CD4-positive, CD25-positive, alpha-beta regulatory T cell (primary cell): ENCODE results near the gene ALKAL2. TPM values are rescaled to one million over a fixed set of nuclear protein-coding genes. Genes with fewer than 3 reads are reported as not detected.

Experiments used
- ATAC-seq, 2 donors: fragments of 150-1000 bp; cut with Tn5 transposase; one replicate each; pipeline ENCODE4 v1.10.0; 2021; ENCODE audit warnings: low read depth in 2 of 2, moderate number of reproducible peaks in 2 of 2, moderate library complexity in 1 of 2
- DNase-seq, 3 donors: peaks; one replicate each; pipeline versions ENCODE4 v3.0.0 to v3.0.0-alpha.2; 2012 to 2022; ENCODE audit warnings: mixed read lengths in 1 of 3
- H3K27ac ChIP-seq: one replicate; pipeline ENCODE4 v1.7.0; 2013; ENCODE audit warnings: mild to moderate bottlenecking, low read length; ENCODE audit not compliant: insufficient read depth, poor library complexity, severe bottlenecking
- H3K27me3 ChIP-seq: one replicate; pipeline ENCODE4 v1.7.0; 2013; ENCODE audit warnings: low read length; ENCODE audit not compliant: control insufficient read depth, insufficient read depth
- H3K36me3 ChIP-seq: one replicate; pipeline ENCODE4 v1.7.0; 2013; ENCODE audit warnings: mild to moderate bottlenecking, low read length, moderate library complexity; ENCODE audit not compliant: control insufficient read depth, insufficient read depth
- H3K4me1 ChIP-seq: 2 replicates; pipeline ENCODE4 v1.7.0; 2013; ENCODE audit warnings: mild to moderate bottlenecking, low read length; ENCODE audit not compliant: insufficient read depth, control insufficient read depth, poor library complexity, severe bottlenecking
- H3K4me3 ChIP-seq: one replicate; pipeline ENCODE4 v1.7.0; 2013; ENCODE audit warnings: low read depth, mild to moderate bottlenecking, low read length, moderate library complexity
- H3K9me3 ChIP-seq, 2 experiments: 1 replicate in 1 of 2; 2 replicates in 1 of 2; pipeline ENCODE4 v1.7.0; 2013; ENCODE audit warnings: low read length in 2 of 2, mild to moderate bottlenecking in 1 of 2, moderate library complexity in 1 of 2; ENCODE audit not compliant: control insufficient read depth in 2 of 2
- H3K27ac Mint-ChIP-seq, 3 donors: one replicate each; pipeline ENCODE4 v1.8.0; 2020 to 2022; ENCODE audit warnings: mild to moderate bottlenecking in 3 of 3, mixed read lengths in 3 of 3, moderate library complexity in 2 of 3
- H3K27me3 Mint-ChIP-seq: one replicate; pipeline ENCODE4 v1.8.0; 2022; ENCODE audit warnings: mild to moderate bottlenecking, mixed read lengths
- H3K36me3 Mint-ChIP-seq: one replicate; pipeline ENCODE4 v1.8.0; 2020; ENCODE audit warnings: mixed read lengths
- H3K4me1 Mint-ChIP-seq, 4 donors: one replicate each; pipeline ENCODE4 v1.8.0; 2020 to 2022; ENCODE audit warnings: mixed read lengths in 4 of 4, mild to moderate bottlenecking in 1 of 4
- H3K4me3 Mint-ChIP-seq, 4 donors: one replicate each; pipeline ENCODE4 v1.8.0; 2020 to 2022; ENCODE audit warnings: mild to moderate bottlenecking in 4 of 4, mixed read lengths in 4 of 4, moderate library complexity in 3 of 4
- H3K9me3 Mint-ChIP-seq, 7 donors: one replicate each; pipeline ENCODE4 v1.8.0; 2020 to 2022; ENCODE audit warnings: mixed read lengths in 7 of 7, mild to moderate bottlenecking in 3 of 7, moderate library complexity in 2 of 7
- polyA plus RNA-seq, 4 donors: library from polyadenylated mRNA; unstranded; fragments of 300-500 nt; fragmentation: Illumina TruSeq; gene quantifications; one replicate each; pipeline ENCODE4 v1.2.3, GENCODE V29; 2021
- total RNA-seq: library from RNA; stranded (reverse); gene quantifications from one replicate; pipeline ENCODE4 v1.2.3, GENCODE V29; 2022

The ALKAL2 gene
- total and polyA plus RNA-seq, 5 donors from 2014 or later: 0.80 TPM; not detected in 4

- H3K4me3 ChIP-seq: no peak overlapping the region
- H3K9me3 Mint-ChIP-seq: peaks cover 0 to 9% (median 2%) of the 10 kb centered on the region in 7 donors
- peaks cover 0 to 24% (median 8%) of the 10 kb centered on the region in 4 donors for H3K4me1 Mint-ChIP-seq
- H3K4me1 ChIP-seq: peaks cover 16% of the 10 kb centered on the region
- DNase-seq (no peak), ATAC-seq (no peak)
- peaks cover 7% of the 10 kb centered on the region for H3K36me3 Mint-ChIP-seq
- H3K9me3 ChIP-seq: peaks cover 3 to 5% of the 10 kb centered on the region in 2 experiments
- H3K4me3 Mint-ChIP-seq: peak overlapping the region in 1 of 4 donors; percentile 18
- no peak overlapping the region for H3K27ac ChIP-seq
- H3K27me3 Mint-ChIP-seq: peaks cover 4% of the 10 kb centered on the region
- H3K27ac Mint-ChIP-seq: no peak overlapping the region
- H3K36me3 ChIP-seq: no peaks in the 10 kb centered on the region
- H3K27me3 ChIP-seq: no peaks in the 10 kb centered on the region
Observed at GRCh38 chr2:259789-260331, 28.0 kb downstream of the ALKAL2 start.

- DNase-seq (no peak), ATAC-seq (no peak)
- Mint-ChIP-seq H3K36me3 (peaks cover 7% of the 10 kb centered on the region), H3K9me3 (peaks cover 0 to 9% (median 2%) of the 10 kb centered on the region in 7 donors), H3K4me1 (peaks cover 0 to 21% (median 6%) of the 10 kb centered on the region in 4 donors), H3K27ac (no peak overlapping the region), H3K4me3 (no peak overlapping the region), H3K27me3 (peaks cover 4% of the 10 kb centered on the region)
- Histone ChIP-seq H3K4me3 (no peak overlapping the region), H3K27ac (no peak overlapping the region), H3K27me3 (no peaks in the 10 kb centered on the region), H3K36me3 (no peaks in the 10 kb centered on the region), H3K9me3 (peaks cover 3 to 5% of the 10 kb centered on the region in 2 experiments), H3K4me1 (peaks cover 10% of the 10 kb centered on the region)
Observed at GRCh38 chr2:258933-259332, 29.0 kb downstream of the ALKAL2 start.

DNA sequence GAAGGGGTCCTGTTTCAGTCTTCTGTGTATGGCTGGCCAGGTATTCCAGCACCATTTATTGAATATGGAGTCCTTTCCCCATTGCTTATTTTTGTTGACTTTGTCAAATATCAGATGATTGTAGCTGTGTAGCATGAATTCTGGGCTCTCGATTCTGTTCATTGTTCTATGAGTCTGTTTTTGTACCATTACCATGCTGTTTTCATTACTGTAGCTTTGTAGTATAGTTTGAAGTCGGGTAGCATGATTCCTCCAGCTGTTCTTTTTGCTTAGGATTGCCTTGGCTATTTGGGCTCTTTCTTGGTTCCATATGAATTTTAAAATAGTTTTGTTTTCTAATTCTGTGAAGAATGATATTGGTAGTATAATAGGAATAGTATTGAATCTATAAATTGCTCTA is 30.0 kb downstream of the ALKAL2 start:
- H3K27ac Mint-ChIP-seq: peak overlapping the region in 1 of 3 donors; percentile 14

DNA sequence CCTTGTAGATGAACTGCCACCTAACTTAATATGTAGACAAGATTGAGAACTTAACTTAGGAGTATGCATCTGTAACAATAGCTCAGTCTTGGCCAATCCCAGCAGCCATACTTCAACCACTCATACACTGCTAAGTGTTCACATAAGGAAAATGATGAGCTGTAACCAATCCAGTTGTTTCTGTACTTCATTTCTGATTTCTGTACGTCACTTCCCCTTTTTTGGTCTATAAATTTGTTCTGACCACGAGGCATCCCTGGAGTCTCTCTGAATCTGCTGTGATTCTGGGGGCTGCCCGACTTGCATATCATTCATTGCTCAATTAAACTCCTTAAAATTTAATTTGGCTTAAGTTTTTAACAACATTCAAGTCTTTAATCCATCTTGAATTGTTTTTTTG is 30.5 kb downstream of the ALKAL2 start:
- Histone ChIP-seq H3K27ac (no peak overlapping the region), H3K4me1 (no peaks in the 10 kb centered on the region), H3K36me3 (no peaks in the 10 kb centered on the region), H3K27me3 (no peaks in the 10 kb centered on the region), H3K4me3 (no peak overlapping the region), H3K9me3 (peaks cover 3 to 5% of the 10 kb centered on the region in 2 experiments)
- DNase-seq (no peak), ATAC-seq (no peak)
- Mint-ChIP-seq H3K27ac (no peak overlapping the region), H3K27me3 (peaks cover 4% of the 10 kb centered on the region), H3K9me3 (peaks cover 0 to 9% (median 2%) of the 10 kb centered on the region in 7 donors), H3K4me3 (no peak overlapping the region), H3K4me1 (peaks cover 0 to 13% (median 6%) of the 10 kb centered on the region in 4 donors), H3K36me3 (peaks cover 7% of the 10 kb centered on the region)

More for the DNA sequence above, 30.0 kb downstream of the ALKAL2 start:
- Mint-ChIP-seq H3K36me3 (peaks cover 7% of the 10 kb centered on the region), H3K4me3 (no peak overlapping the region), H3K9me3 (peaks cover 0 to 9% (median 2%) of the 10 kb centered on the region in 7 donors), H3K27me3 (peaks cover 4% of the 10 kb centered on the region), H3K4me1 (peaks cover 0 to 17% (median 6%) of the 10 kb centered on the region in 4 donors)
- Histone ChIP-seq H3K4me3 (no peak overlapping the region), H3K27ac (no peak overlapping the region), H3K36me3 (no peaks in the 10 kb centered on the region), H3K9me3 (peaks cover 3 to 5% of the 10 kb centered on the region in 2 experiments), H3K27me3 (no peaks in the 10 kb centered on the region), H3K4me1 (no peaks in the 10 kb centered on the region)
- no peak for ATAC-seq
- DNase-seq: no peak

- H3K9me3 Mint-ChIP-seq: peaks cover 0 to 9% (median 2%) of the 10 kb centered on the region in 7 donors
- peaks cover 4% of the 10 kb centered on the region for H3K27me3 Mint-ChIP-seq
- DNase-seq (no peak), ATAC-seq (no peak)
- peaks cover 12% of the 10 kb centered on the region for H3K36me3 Mint-ChIP-seq
- H3K4me1 Mint-ChIP-seq: peaks cover 0 to 10% (median 4%) of the 10 kb centered on the region in 4 donors
- peaks cover 3% of the 10 kb centered on the region for H3K36me3 ChIP-seq
- no peak overlapping the region for H3K4me3 Mint-ChIP-seq
- peaks cover 3 to 5% of the 10 kb centered on the region in 2 experiments for H3K9me3 ChIP-seq
- H3K27ac ChIP-seq: no peak overlapping the region
- H3K4me1 ChIP-seq: no peaks in the 10 kb centered on the region
- no peak overlapping the region for H3K4me3 ChIP-seq
- H3K27me3 ChIP-seq: no peaks in the 10 kb centered on the region
- no peak overlapping the region for H3K27ac Mint-ChIP-seq
Observed at GRCh38 chr2:256094-256493, 31.8 kb downstream of the ALKAL2 start.

- Histone ChIP-seq H3K9me3 (peaks cover 3 to 5% of the 10 kb centered on the region in 2 experiments), H3K36me3 (peaks cover 9% of the 10 kb centered on the region), H3K4me3 (no peak overlapping the region), H3K27ac (no peak overlapping the region), H3K4me1 (no peaks in the 10 kb centered on the region), H3K27me3 (no peaks in the 10 kb centered on the region)
- ATAC-seq (no peak), DNase-seq (no peak)
- Mint-ChIP-seq H3K4me3 (no peak overlapping the region), H3K4me1 (peaks cover 0 to 9% (median 1%) of the 10 kb centered on the region in 4 donors), H3K9me3 (peaks cover 0 to 9% (median 2%) of the 10 kb centered on the region in 7 donors), H3K27ac (no peak overlapping the region), H3K36me3 (peaks cover 7% of the 10 kb centered on the region), H3K27me3 (peaks cover under 1% of the 10 kb centered on the region)
Observed at GRCh38 chr2:255195-255594, 32.7 kb downstream of the ALKAL2 start.

- Histone ChIP-seq H3K27me3 (no peaks in the 10 kb centered on the region), H3K36me3 (peaks cover 14% of the 10 kb centered on the region), H3K9me3 (peaks cover 3 to 5% of the 10 kb centered on the region in 2 experiments), H3K27ac (no peak overlapping the region), H3K4me3 (no peak overlapping the region), H3K4me1 (no peaks in the 10 kb centered on the region)
- Mint-ChIP-seq H3K27ac (no peak overlapping the region), H3K4me1 (peaks cover 0 to 9% (median 0%) of the 10 kb centered on the region in 4 donors), H3K4me3 (no peak overlapping the region), H3K9me3 (peaks cover 0 to 9% (median 2%) of the 10 kb centered on the region in 7 donors), H3K36me3 (peaks cover 12% of the 10 kb centered on the region), H3K27me3 (no peaks in the 10 kb centered on the region)
- no peak for DNase-seq
- no peak for ATAC-seq
Observed at GRCh38 chr2:254241-254640, 33.6 kb downstream of the ALKAL2 start.

DNA sequence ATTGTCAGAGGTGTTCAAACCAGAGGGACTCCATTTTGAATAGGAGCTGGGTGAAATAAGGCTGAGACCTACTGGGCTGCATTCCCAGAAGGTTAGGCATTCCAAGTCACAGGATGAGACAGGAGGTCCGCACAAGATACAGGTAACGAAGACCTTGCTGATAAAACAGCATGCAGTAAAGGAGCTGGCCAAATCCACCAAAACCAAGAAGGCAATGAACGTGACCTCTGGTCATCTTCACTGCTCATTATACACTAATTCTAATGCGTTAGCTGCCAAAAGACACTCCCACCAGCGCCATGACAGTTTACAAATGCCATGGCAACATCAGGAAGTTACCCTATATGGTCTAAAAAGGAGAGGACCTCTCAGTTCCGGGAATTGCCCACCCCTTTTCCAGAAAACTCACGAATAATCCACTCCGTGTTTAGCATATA is 34.7 kb downstream of the ALKAL2 start:
- Mint-ChIP-seq H3K27ac (no peak overlapping the region), H3K4me1 (peaks cover 0 to 9% (median 0%) of the 10 kb centered on the region in 4 donors), H3K27me3 (no peaks in the 10 kb centered on the region), H3K9me3 (peaks cover 0 to 6% (median 0%) of the 10 kb centered on the region in 7 donors), H3K36me3 (peaks cover 15% of the 10 kb centered on the region), H3K4me3 (no peak overlapping the region)
- DNase-seq (no peak), ATAC-seq (no peak)
- H3K4me3 ChIP-seq: no peak overlapping the region
- no peaks in the 10 kb centered on the region for H3K4me1 ChIP-seq
- peaks cover 19% of the 10 kb centered on the region for H3K36me3 ChIP-seq
- H3K9me3 ChIP-seq: peaks cover 3 to 5% of the 10 kb centered on the region in 2 experiments
- H3K27me3 ChIP-seq: no peaks in the 10 kb centered on the region
- no peak overlapping the region for H3K27ac ChIP-seq
